Measurements from ENCODE around the gene VAV3.

DNA sequence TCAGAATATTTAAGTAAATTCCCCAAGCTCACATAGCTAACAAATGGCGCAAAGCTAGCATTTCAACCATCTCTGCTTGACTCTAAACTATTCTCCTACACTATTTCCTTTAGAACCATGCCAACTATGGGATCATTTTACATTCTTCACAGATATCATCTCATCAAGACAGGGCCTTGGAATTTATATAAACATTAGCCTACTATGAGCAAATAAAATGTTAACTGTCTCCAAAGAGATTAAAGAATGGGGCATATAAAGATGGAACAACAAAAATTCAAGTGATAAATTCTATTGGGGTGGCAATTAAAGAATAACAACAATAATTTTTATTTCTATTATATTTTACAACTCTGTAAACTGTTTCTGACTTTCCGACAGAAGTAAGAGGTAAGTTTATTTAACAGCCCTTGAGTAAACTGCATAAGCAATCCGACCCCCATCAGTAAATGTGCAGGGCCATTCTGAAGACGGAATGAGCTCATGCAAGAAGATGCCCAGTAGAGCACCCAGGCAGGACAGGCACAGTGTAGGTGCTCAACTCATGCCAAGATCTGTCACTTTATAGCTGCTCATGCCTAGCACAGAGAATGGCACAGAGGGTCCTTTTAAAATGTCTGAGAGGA is 261.9 kb downstream of the VAV3 start:
- TF ChIP-seq, protein P1, sequence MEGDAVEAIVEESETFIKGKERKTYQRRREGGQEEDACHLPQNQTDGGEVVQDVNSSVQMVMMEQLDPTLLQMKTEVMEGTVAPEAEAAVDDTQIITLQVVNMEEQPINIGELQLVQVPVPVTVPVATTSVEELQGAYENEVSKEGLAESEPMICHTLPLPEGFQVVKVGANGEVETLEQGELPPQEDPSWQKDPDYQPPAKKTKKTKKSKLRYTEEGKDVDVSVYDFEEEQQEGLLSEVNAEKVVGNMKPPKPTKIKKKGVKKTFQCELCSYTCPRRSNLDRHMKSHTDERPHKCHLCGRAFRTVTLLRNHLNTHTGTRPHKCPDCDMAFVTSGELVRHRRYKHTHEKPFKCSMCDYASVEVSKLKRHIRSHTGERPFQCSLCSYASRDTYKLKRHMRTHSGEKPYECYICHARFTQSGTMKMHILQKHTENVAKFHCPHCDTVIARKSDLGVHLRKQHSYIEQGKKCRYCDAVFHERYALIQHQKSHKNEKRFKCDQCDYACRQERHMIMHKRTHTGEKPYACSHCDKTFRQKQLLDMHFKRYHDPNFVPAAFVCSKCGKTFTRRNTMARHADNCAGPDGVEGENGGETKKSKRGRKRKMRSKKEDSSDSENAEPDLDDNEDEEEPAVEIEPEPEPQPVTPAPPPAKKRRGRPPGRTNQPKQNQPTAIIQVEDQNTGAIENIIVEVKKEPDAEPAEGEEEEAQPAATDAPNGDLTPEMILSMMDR (IDR thresholded peaks at IDR 0.05), result no peak
- no peak for TF ChIP-seq POLR2A (IDR thresholded peaks at IDR 0.05)

All from heart left ventricle (tissue), 13 donors.